Gastroesophageal sphincter (tissue), 3 donors: Measurements from ENCODE around the gene CKS1B.

Experiments
- CTCF ChIP-seq, 4 experiments: fragments of 200-600 bp in 2 of 4; fragments of 450-650 bp in 2 of 4; sonication (generic) in 1 of 4; IDR thresholded peaks; one replicate each; pipeline ENCODE4 v1.5.1; 2017 to 2019; ENCODE audit warnings: antibody characterized with exemption in 4 of 4, mild to moderate bottlenecking in 2 of 4, moderate library complexity in 2 of 4
- POLR2A ChIP-seq, 2 donors: fragments of 450-650 bp; IDR thresholded peaks; one replicate each; pipeline ENCODE4 v1.6.1; 2017; ENCODE audit warnings: antibody characterized with exemption in 2 of 2, mild to moderate bottlenecking in 2 of 2, moderate library complexity in 1 of 2

- no peak for TF ChIP-seq POLR2A (IDR thresholded peaks at IDR 0.05)
- TF ChIP-seq CTCF (IDR thresholded peaks at IDR 0.05) = no peak
Measured at GRCh38 chr1:154972213-154972516, 2.3 kb upstream of the CKS1B start.
